WI38 (cell line): ENCODE results near the gene NEU4.
"Not testable (repeated sequence)": the region's sequence is repeated elsewhere in the genome, so short reads cannot be mapped to it uniquely, and the experiment has no call there.

Experiments
- H3K4me3 ChIP-seq: 2 replicates; pipeline ENCODE4 v1.5.1; 2011; ENCODE audit warnings: low read depth, mild to moderate bottlenecking, control low read depth, low read length
- CTCF ChIP-seq: IDR thresholded peaks from 2 replicates; pipeline ENCODE4 v1.5.1; 2012; ENCODE audit warnings: low read depth, mild to moderate bottlenecking, control low read depth, low read length

NEU4 gene

GRCh38 chr2:241808721-241809382 lies at the start of gene NEU4:
Gene NEU4 (plus strand): TSS chr2:241809193. CDS start chr2:241814485, 5,292 bp downstream.
- no peak within 1 kb of the TSS for H3K4me3 ChIP-seq
- no peak for TF ChIP-seq CTCF

GRCh38 chr2:241759893-241760292 lies 49.1 kb upstream of the NEU4 start:
- not testable (repeated sequence) for H3K4me3 ChIP-seq

- TF ChIP-seq CTCF, result no peak
- no peak overlapping the region for H3K4me3 ChIP-seq
Measured at GRCh38 chr2:241760301-241760771, 48.7 kb upstream of the NEU4 start.

DNA sequence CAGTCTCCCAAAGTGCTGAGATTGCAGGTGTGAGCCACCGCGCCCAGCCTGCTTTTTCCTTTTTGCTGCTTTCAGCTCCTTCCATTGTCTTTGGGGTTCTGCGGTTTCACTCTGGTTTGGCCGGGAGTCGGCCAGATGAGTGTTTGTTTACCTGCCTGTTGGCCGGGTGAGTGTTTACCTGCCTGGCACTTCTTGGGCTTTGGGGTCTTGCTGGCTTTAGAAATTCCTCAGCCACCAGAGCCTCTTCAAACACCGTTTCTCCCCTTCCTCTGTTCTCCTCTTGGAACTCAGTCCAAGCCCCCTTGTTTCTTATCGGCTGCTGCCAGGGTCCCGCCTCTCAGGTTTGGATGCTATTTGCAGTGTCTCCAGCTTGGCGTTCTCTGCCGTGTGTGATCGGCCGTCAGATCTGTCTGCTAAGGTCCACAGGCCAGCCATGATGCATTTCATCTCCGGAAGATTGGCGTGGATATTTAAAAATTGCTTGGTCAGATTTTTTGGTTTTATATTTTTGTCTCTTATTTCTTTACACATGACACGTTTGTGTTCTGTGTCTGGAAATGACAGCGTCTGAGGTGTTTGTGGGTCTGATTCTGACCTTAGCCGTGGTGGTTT lies 46.6 kb upstream of the NEU4 start:
- TF ChIP-seq CTCF, result no peak
- no peak overlapping the region for H3K4me3 ChIP-seq

- no peak overlapping the region for H3K4me3 ChIP-seq
- TF ChIP-seq CTCF, result no peak
Measured at GRCh38 chr2:241762933-241763369, 46.0 kb upstream of the NEU4 start.

- no peak overlapping the region for H3K4me3 ChIP-seq
- no peak for TF ChIP-seq CTCF
Measured at GRCh38 chr2:241763551-241764274, 45.3 kb upstream of the NEU4 start.

- TF ChIP-seq CTCF, result no peak
- H3K4me3 ChIP-seq, result no peak overlapping the region
Measured at GRCh38 chr2:241764275-241765241, 44.4 kb upstream of the NEU4 start.
